ENCODE results near the gene STOX1.
"Not testable (repeated sequence)": the region's sequence is repeated elsewhere in the genome, so short reads cannot be mapped to it uniquely, and the experiment has no call there.

Gene STOX1

DNA sequence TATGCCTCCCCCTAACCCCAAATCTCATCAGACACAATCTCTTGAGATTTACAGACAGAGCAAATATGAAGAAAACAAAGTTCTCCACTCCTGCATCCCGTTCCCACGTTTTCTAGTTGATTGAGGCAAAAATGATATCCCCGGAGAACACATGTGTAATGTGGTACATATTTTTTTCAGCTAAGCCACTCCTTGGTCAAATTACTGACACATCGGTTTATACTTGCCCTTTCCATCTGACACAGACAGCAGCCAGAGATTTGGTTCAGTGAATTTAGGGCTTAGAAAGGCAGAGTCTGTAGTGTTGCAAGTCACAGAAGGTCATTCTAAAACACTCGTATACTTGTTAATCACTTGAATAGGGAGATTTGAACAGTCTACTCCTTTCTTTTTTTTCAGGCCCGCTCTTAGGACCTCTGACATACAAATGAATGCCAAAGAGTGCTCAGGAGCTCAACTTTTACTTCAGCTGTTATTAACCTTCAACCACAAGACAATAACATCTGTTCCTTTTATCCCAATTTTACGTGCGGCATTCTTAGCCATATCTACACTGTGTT, 71.9 kb downstream of the STOX1 start:
- DNase-seq: no peak

DNA sequence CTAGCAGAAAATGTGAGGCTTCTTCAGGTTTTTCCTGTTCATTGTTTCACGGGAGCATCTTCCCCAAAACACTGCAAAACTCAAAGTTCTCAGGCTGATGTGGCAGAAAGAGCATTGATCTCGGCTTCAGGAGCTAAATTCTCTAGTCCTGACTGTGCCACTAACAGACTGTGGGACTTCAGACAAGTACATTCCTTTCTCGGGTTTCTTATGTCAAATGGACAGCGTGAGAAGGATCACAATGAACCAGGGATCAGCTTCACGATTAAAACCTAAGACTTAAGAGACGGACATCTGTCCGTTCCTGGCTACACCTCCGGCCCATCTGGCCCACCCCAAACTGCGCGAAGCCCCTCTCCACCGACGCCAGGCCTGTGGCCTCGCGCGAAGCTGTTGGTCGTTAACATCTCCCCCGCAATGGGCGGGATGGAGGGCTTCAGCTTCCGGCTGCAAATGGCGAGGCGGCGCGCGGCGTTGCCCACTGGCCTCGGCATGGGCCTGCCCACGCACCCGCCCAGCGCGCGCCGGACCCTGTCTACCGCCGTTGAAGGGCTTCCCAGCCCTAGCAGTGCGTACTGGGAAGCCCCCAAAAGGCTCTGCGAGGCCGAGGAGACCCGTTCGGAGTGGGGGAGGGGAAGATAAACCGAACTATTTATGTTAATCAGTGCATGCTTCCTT, 73.2 kb downstream of the STOX1 start:
- DNase-seq: peak; percentile 96

- DNase-seq: no peak
Observed at GRCh38 chr10:68901105-68901927, 74.0 kb downstream of the STOX1 start, which contains the start of gene DDX50. TSS of gene DDX50 (plus strand) at chr10:68901315. CDS start at chr10:68901385, 70 bp downstream.

DNA sequence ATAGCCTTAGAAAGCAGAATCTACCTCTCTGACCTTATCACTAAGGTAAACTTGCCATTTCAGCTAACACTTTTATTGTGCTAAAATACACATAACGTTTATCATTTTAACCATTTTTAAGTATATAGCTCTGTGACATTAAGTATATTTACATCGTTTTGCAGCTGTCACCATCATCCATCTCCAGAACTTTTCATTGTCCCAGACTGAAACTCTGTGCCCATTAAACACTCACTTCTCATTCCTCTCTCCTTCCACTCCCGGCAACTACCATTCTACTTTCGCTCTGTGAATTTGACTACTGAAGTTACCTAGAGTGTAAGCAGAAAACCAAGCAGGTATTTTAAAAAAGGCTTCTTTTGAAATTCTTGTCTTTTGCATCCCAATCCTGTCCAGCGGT, 75.1 kb downstream of the STOX1 start:
- DNase-seq: no peak

DNA sequence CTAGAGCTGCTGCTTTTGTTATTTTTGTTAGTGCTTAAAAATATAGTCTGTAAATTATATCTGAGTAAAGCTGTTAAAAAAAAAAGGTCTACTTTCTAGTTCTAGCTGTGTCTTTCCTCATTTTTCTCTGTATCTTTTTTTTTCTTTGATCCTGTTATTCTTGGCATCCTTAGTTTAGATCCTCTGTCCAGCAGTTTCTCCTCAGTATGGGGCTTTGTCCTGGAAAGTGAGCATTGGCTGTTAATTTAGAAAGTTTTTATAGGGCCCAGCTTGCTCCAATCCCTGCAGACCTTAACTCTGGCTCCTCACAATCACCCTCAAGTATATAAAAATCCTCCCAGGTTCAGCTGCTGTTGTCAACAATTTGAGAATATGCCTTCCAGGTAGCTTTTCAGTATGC, 97.3 kb downstream of the STOX1 start:
- no peak for DNase-seq

GRCh38 chr10:68925489-68925888, 98.2 kb downstream of the STOX1 start:
- DNase-seq: no peak

DNA sequence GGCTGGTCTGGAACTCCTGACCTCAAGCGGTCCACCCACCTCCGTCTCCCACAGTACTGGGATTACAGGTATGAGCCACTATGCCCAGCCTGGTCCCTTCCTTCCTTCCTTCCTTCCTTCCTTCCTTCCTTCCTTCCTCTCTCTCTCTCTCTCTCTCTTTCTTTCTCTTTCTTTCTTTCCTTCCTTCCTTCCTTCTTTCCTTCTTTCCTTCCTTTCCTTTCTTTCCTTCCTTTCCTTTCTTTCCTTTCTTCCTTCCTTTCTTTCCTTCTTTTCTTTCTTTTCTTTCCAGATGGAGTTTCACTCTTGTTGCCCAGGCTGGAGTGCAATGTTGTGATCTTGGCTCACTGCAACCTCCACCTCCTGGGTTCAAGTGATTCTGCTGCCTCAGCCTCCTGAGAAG, 101.8 kb downstream of the STOX1 start:
- not testable (repeated sequence) for DNase-seq

DNA sequence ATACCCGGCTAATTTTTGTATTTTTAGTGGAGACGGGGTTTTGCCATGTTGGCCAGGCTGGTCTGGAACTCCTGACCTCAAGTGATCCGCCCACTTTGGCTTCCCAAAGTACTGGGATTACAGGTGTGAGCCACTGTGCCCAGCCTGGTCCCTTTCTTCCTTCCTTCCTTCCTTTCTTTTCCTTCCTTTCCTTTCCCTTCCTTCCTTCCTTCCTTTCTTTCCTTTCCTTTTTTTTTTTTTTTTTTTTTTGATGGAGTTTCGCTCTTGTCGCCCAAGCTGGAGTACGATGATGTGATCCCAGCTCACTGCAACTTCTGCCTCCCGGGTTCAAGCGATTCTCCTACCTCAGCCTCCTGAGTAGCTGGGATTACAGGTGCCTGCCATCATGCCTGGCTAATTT, 102.6 kb downstream of the STOX1 start:
- DNase-seq: not testable (repeated sequence)

- not testable (repeated sequence) for DNase-seq
Observed at GRCh38 chr10:68932860-68933259, 105.5 kb downstream of the STOX1 start.

DNA sequence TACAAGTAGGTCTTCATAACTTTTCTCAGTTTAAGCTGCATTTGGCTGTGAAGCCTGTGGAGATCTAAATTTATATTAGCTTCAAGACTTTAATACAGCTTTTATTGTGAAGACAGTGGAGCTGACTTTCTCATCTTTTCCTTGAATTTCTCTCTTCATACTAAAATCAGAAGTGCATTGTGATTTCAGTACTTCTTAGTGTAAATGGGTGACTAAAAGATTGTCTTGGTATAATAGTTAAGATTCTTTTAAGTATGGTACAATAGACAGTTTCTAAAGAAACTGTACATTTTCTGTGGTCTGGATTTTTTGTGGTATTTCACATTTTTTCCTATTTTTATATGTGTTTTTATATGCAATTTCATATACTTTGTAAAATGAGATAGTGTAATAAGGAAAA, 107.7 kb downstream of the STOX1 start:
- DNase-seq: no peak

DNA sequence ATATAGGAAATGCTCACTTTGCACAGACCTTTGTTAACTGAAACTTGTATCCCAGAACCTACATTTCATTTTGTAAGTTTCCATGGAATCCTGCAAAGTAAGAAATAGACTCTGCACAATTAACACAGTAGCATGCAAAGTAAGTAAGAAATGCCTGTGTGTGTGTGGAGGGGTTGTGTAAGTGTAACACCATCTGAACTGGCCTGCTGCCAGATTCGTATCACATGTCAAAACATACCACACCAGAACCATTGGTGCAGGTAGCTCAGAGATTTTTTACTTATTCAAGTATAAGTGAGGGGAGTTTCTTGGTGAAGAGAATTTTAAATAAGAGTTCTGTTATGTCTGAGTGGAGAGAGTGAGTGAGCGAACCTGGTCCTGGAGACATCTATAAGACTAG, 110.8 kb downstream of the STOX1 start:
- no peak for DNase-seq

DNA sequence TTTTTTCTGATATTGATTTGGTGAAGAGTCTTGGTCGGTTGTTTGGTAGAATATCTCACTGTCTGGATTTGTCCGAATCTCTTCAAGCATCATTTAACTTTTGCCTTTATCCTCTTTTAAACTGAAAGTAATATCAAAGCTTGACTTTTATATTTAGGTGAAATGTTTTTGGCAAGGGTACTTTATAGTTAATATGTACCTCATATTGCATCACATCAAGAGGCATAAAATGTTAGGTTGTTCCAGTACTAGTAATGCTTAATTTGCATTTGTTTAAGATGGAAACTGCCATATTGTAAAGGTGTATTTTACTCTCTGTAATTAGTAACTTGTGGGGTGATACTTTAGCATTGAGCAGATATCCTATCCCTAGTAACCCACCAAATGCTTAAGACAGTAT, 111.6 kb downstream of the STOX1 start:
- no peak for DNase-seq

DNA sequence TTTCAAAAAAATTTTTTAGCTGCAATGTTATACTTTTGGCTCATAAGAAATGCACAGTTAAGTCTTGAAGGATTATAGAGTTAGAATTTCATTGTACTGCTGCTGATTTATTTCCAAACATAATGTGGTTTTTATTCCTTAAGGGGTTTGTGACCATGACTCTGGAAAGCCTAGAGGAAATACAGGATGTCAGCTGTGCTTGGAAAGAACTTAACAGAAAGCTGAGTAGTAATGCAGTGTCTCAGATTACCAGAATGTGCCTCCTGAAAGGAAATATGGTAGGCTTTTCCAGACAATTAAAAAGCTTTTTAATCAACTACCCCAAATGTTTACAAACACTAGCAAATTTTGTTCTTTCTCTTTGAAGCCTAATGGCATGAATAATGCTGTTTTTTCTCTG, 113.6 kb downstream of the STOX1 start:
- not testable (repeated sequence) for DNase-seq
